GM20431 (cell line): Measurements from ENCODE around the gene B9D2.
"Not testable (repeated sequence)": the region's sequence is repeated elsewhere in the genome, so short reads cannot be mapped to it uniquely, and the experiment has no call there.

ENCODE experiments used
- in situ Hi-C: fragments of 300-500 bp; cut with MseI, MboI; formaldehyde crosslinking; loops from one replicate; pipeline ENCODE4 v1.15.0; 2020; ENCODE audit warnings: low sequenced_read_pairs; ENCODE audit not compliant: unreplicated experiment

B9D2 gene

GRCh38 chr19:41357746-41358145 is 6.2 kb downstream of the B9D2 start:
- in situ Hi-C loops = no loop called here

- in situ Hi-C loops = no loop called here
Measured at GRCh38 chr19:41356984-41357739, 6.8 kb downstream of the B9D2 start.

- in situ Hi-C loops = no loop called here
Measured at GRCh38 chr19:41355802-41356201, 8.1 kb downstream of the B9D2 start.

GRCh38 chr19:41355035-41355434 is 8.9 kb downstream of the B9D2 start:
- in situ Hi-C loops = no loop called here

GRCh38 chr19:41354343-41354953 is 9.5 kb downstream of the B9D2 start:
- in situ Hi-C loops = no loop called here

GRCh38 chr19:41353466-41354342 is 10.2 kb downstream of the B9D2 start, which contains the start of gene TGFB1:
Gene TGFB1, minus strand, starts transcription at chr19:41353922. Its CDS starts 878 bp downstream, at chr19:41353044.
- in situ Hi-C loops = no loop called here

- in situ Hi-C loops = no loop called here
Measured at GRCh38 chr19:41352609-41353465, 11.1 kb downstream of the B9D2 start.

GRCh38 chr19:41352279-41352608 is 11.7 kb downstream of the B9D2 start:
- in situ Hi-C loops = no loop called here

- in situ Hi-C loops = no loop called here
Measured at GRCh38 chr19:41351339-41352245, 12.4 kb downstream of the B9D2 start.

GRCh38 chr19:41350735-41351338 is 13.1 kb downstream of the B9D2 start:
- in situ Hi-C loops = no loop called here

- in situ Hi-C loops = not testable (repeated sequence)
Measured at GRCh38 chr19:41346916-41347315, 17.0 kb downstream of the B9D2 start.

GRCh38 chr19:41344162-41344561 is 19.8 kb downstream of the B9D2 start:
- in situ Hi-C loops = no loop called here

GRCh38 chr19:41341669-41342490 is 22.1 kb downstream of the B9D2 start:
- in situ Hi-C loops = no loop called here

GRCh38 chr19:41339936-41340335 is 24.0 kb downstream of the B9D2 start:
- in situ Hi-C loops = no loop called here

GRCh38 chr19:41335467-41335866 is 28.5 kb downstream of the B9D2 start:
- in situ Hi-C loops = no loop called here

- in situ Hi-C loops = no loop called here
Measured at GRCh38 chr19:41334793-41335192, 29.2 kb downstream of the B9D2 start.

GRCh38 chr19:41332468-41332867 is 31.5 kb downstream of the B9D2 start:
- in situ Hi-C loops = no loop called here

GRCh38 chr19:41332000-41332399 is 31.9 kb downstream of the B9D2 start:
- in situ Hi-C loops = no loop called here
